ENCODE measurements around the gene TFPI2.
"Not testable (repeated sequence)": the region's sequence is repeated elsewhere in the genome, so short reads cannot be mapped to it uniquely, and the experiment has no call there.

Gene TFPI2

GRCh38 chr7:93890464-93891068 is at the start of gene TFPI2:
TFPI2 (minus strand) TSS chr7:93890753; CDS start chr7:93890678, 75 bp downstream.
- Mint-ChIP-seq H3K4me1 (ENCODE audit: low read depth) (peaks cover 7% of the 10 kb centered on the region), H3K4me3 (peak within 1 kb of the TSS; percentile 62), H3K36me3 (ENCODE audit: low read depth) (no peaks in the 10 kb centered on the region), H3K27ac (no peak within 1 kb of the TSS), H3K27me3 (ENCODE audit: low read depth) (peaks cover 50% of the 10 kb centered on the region), H3K9me3 (no peaks in the 10 kb centered on the region)
- peak; percentile 18 for DNase-seq (ENCODE audit: low spot score)

DNA sequence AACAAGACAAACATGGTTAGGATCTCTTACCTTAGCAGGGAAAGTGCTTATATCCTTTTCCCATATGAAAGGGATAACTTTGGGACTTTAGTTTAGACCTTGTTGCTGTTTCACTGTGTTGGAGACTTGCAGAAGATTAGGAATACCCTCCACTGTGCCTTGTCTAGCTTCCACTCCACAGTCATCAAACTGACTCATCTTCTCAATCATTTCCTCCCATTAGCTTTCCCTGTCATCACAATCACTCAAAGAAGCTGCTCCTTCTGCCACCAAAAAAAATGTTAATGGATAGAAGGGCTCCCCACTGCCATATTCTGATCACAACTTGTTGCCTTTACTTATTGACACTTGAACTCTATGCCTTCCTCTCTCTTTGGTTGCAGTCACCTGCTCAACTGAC is 47.7 kb upstream of the TFPI2 start:
- peaks cover 7% of the 10 kb centered on the region for H3K27me3 Mint-ChIP-seq (ENCODE audit: low read depth)
- no peak overlapping the region for H3K27ac Mint-ChIP-seq
- no peaks in the 10 kb centered on the region for H3K9me3 Mint-ChIP-seq
- H3K4me3 Mint-ChIP-seq: no peak overlapping the region
- H3K36me3 Mint-ChIP-seq (ENCODE audit: low read depth): no peaks in the 10 kb centered on the region
- DNase-seq (ENCODE audit: low spot score): no peak
- no peaks in the 10 kb centered on the region for H3K4me1 Mint-ChIP-seq (ENCODE audit: low read depth)

DNA sequence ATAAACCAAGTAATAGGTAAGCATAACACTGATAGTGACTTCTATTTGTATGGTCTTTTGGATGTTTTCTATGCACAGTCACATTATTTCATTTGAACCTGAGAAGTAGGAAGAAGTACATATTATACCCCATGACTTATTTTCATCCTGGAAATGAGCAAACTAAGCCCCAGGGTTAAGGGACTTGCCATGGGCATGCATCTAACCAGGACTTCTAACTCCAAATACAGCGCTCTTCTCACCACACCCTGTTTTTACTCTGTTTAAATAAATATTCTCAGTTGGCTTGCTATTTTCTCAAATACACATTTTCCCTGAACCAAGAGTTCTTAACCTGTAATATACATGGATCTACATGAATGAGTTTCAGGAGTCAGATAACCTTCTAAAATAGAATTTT is 47.3 kb upstream of the TFPI2 start:
- Mint-ChIP-seq H3K36me3 (ENCODE audit: low read depth) (no peaks in the 10 kb centered on the region), H3K4me1 (ENCODE audit: low read depth) (no peaks in the 10 kb centered on the region), H3K9me3 (no peaks in the 10 kb centered on the region), H3K4me3 (no peak overlapping the region), H3K27ac (no peak overlapping the region), H3K27me3 (ENCODE audit: low read depth) (peaks cover 7% of the 10 kb centered on the region)
- no peak for DNase-seq (ENCODE audit: low spot score)

- Mint-ChIP-seq H3K27ac (no peak overlapping the region), H3K9me3 (no peaks in the 10 kb centered on the region), H3K27me3 (ENCODE audit: low read depth) (peaks cover 12% of the 10 kb centered on the region), H3K4me1 (ENCODE audit: low read depth) (no peaks in the 10 kb centered on the region), H3K4me3 (no peak overlapping the region), H3K36me3 (ENCODE audit: low read depth) (no peaks in the 10 kb centered on the region)
- DNase-seq (ENCODE audit: low spot score): no peak
Measured at GRCh38 chr7:93935102-93935501, 44.5 kb upstream of the TFPI2 start.

- Mint-ChIP-seq H3K9me3 (no peaks in the 10 kb centered on the region), H3K4me3 (no peak overlapping the region), H3K27ac (no peak overlapping the region), H3K27me3 (ENCODE audit: low read depth) (peaks cover 8% of the 10 kb centered on the region), H3K36me3 (ENCODE audit: low read depth) (no peaks in the 10 kb centered on the region), H3K4me1 (ENCODE audit: low read depth) (no peaks in the 10 kb centered on the region)
- DNase-seq (ENCODE audit: low spot score): no peak
Measured at GRCh38 chr7:93933156-93933555, 42.6 kb upstream of the TFPI2 start.

- Mint-ChIP-seq H3K27me3 (ENCODE audit: low read depth) (peaks cover 5% of the 10 kb centered on the region), H3K9me3 (no peaks in the 10 kb centered on the region), H3K36me3 (ENCODE audit: low read depth) (no peaks in the 10 kb centered on the region), H3K27ac (no peak overlapping the region), H3K4me3 (no peak overlapping the region), H3K4me1 (ENCODE audit: low read depth) (no peaks in the 10 kb centered on the region)
- no peak for DNase-seq (ENCODE audit: low spot score)
Measured at GRCh38 chr7:93931655-93932054, 41.1 kb upstream of the TFPI2 start.

- no peak overlapping the region for H3K4me3 Mint-ChIP-seq
- no peaks in the 10 kb centered on the region for H3K36me3 Mint-ChIP-seq (ENCODE audit: low read depth)
- no peak for DNase-seq (ENCODE audit: low spot score)
Measured at GRCh38 chr7:93927585-93927984, 37.0 kb upstream of the TFPI2 start.

GRCh38 chr7:93926800-93927199 is 36.2 kb upstream of the TFPI2 start:
- H3K4me1 Mint-ChIP-seq (ENCODE audit: low read depth): no peaks in the 10 kb centered on the region

More at GRCh38 chr7:93927585-93927984, 37.0 kb upstream of the TFPI2 start:
- no peaks in the 10 kb centered on the region for H3K4me1 Mint-ChIP-seq (ENCODE audit: low read depth)
- no peaks in the 10 kb centered on the region for H3K9me3 Mint-ChIP-seq
- H3K27ac Mint-ChIP-seq: no peak overlapping the region
- peaks cover 22% of the 10 kb centered on the region for H3K27me3 Mint-ChIP-seq (ENCODE audit: low read depth)

DNA sequence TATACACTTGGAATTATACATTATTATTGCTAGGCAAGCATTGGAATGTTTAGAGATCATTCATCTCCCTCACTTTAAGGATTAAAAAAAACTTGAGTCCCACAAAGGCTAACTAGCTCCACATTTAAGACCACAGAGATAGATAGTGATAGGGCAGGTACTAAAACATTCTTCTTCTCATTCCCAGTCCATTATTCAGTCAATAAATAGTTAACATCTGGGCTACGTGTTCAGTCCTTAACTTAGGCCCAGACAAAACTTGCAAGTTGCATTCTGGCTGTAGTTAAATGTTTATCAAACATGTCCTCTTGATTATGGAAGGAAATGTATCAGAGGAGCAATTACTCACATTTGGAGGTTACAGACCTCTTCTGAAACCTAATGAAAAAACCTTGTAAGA is 33.4 kb upstream of the TFPI2 start:
- no peak for DNase-seq (ENCODE audit: low spot score)
- H3K4me3 Mint-ChIP-seq: no peak overlapping the region
- no peaks in the 10 kb centered on the region for H3K9me3 Mint-ChIP-seq

More at GRCh38 chr7:93926800-93927199, 36.2 kb upstream of the TFPI2 start:
- peaks cover 27% of the 10 kb centered on the region for H3K27me3 Mint-ChIP-seq (ENCODE audit: low read depth)
- no peak for DNase-seq (ENCODE audit: low spot score)
- no peak overlapping the region for H3K4me3 Mint-ChIP-seq
- H3K9me3 Mint-ChIP-seq: no peaks in the 10 kb centered on the region
- H3K27ac Mint-ChIP-seq: no peak overlapping the region
- no peaks in the 10 kb centered on the region for H3K36me3 Mint-ChIP-seq (ENCODE audit: low read depth)

DNA sequence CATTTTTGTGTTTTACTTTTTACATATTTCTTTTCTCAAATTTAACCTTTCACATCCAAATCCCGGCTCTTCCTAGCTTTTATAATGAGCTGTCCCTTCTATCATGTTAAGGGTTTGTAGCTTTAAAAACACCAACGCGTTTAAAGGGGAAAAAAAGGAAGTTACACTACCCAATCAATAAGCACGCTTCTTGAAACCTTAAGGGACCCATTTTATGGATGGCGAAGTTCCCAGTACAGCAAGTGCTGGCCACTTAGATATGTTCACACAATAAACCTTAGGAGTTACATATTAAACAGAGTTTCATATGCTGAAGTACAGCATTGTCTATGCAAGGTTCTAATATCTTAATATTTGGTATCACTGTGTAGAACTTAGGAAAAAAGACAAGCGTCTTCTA is 32.7 kb upstream of the TFPI2 start:
- H3K27me3 Mint-ChIP-seq (ENCODE audit: low read depth): peaks cover 37% of the 10 kb centered on the region
- no peak overlapping the region for H3K4me3 Mint-ChIP-seq

More for the DNA sequence above, 33.4 kb upstream of the TFPI2 start:
- no peaks in the 10 kb centered on the region for H3K4me1 Mint-ChIP-seq (ENCODE audit: low read depth)
- H3K27ac Mint-ChIP-seq: no peak overlapping the region
- H3K27me3 Mint-ChIP-seq (ENCODE audit: low read depth): peaks cover 37% of the 10 kb centered on the region
- H3K36me3 Mint-ChIP-seq (ENCODE audit: low read depth): no peaks in the 10 kb centered on the region

DNA sequence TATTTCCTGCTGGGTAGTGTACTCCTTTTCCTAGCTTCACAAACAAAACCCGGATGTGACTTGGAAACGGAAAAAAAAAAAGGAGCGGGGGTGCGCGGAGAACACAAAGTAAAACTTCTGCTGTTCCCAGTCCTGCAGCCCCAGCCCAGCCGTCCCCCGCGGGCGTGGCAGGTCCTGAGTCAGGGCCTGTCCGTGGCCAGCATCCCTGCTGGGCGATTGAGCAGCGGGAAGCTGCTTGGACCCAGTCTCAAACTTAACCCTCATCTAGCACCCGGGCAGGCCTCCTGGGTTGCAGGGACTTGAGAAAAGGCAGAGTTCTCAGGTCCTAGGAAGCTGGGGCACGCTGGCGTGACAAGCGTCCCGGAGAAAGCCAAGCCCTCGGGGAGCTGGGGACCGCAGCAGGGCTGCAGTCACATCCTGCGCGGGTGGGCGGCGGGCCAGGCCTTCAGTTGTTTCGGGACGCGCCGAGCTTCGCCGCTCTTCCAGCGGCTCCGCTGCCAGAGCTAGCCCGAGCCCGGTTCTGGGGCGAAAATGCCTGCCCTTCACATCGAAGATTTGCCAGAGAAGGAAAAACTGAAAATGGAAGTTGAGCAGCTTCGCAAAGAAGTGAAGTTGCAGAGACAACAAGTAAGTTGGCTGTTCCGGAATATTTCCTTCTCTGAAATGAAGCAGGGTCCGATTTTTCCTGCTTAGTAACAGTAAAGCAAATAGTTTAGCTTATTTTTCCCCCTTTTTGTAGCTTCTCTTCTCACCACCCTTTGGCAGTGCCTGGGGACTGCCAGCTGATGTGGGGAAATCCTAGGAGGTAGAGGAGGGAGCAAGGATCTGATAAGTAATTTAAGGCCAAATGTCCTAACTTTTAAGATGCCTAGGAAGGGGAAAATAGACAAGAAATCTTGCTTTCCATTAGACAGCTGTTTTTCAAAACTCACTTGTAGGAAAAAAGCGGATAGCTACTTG is 31.3 kb upstream of the TFPI2 start, which contains the start of gene GNG11:
Gene GNG11, plus strand, starts transcription at position 129 of the 960 bp plus-strand sequence. Its CDS starts 403 bp downstream, at position 532.
- Mint-ChIP-seq H3K27ac (no peak within 1 kb of the TSS), H3K4me1 (ENCODE audit: low read depth) (no peaks in the 10 kb centered on the region), H3K9me3 (no peaks in the 10 kb centered on the region), H3K4me3 (peak within 1 kb of the TSS; percentile 64), H3K27me3 (ENCODE audit: low read depth) (peaks cover 41% of the 10 kb centered on the region), H3K36me3 (ENCODE audit: low read depth) (no peaks in the 10 kb centered on the region)
- DNase-seq (ENCODE audit: low spot score): peak; percentile 22

More for the DNA sequence above, 32.7 kb upstream of the TFPI2 start:
- no peaks in the 10 kb centered on the region for H3K4me1 Mint-ChIP-seq (ENCODE audit: low read depth)
- no peak overlapping the region for H3K27ac Mint-ChIP-seq
- no peak for DNase-seq (ENCODE audit: low spot score)
- no peaks in the 10 kb centered on the region for H3K36me3 Mint-ChIP-seq (ENCODE audit: low read depth)
- H3K9me3 Mint-ChIP-seq: no peaks in the 10 kb centered on the region

DNA sequence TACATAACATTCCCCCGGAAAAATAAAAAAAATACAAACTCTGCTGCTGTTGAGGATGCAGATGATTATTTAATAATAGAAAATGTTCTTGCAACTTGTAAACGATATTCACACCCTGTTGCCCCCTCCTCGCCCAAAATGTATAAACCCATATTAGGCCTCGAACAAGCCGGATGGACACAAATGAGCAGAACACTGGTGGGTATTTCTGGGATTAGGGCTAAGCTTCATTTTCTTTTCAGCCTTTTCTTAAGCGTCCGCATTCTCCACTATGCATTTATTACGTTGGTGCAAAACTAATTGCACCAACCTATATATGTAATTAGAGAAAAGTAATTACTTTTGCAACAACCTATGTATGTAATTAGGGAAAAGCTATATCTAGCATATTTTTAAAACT is 30.6 kb upstream of the TFPI2 start:
- Mint-ChIP-seq H3K4me1 (ENCODE audit: low read depth) (no peaks in the 10 kb centered on the region), H3K27ac (no peak overlapping the region), H3K36me3 (ENCODE audit: low read depth) (no peaks in the 10 kb centered on the region), H3K9me3 (no peaks in the 10 kb centered on the region), H3K27me3 (ENCODE audit: low read depth) (peaks cover 42% of the 10 kb centered on the region), H3K4me3 (peak overlapping the region; percentile 64)
- no peak for DNase-seq (ENCODE audit: low spot score)

GRCh38 chr7:93920496-93921182 is 30.1 kb upstream of the TFPI2 start:
- Mint-ChIP-seq H3K9me3 (no peaks in the 10 kb centered on the region), H3K27me3 (ENCODE audit: low read depth) (peaks cover 42% of the 10 kb centered on the region), H3K4me1 (ENCODE audit: low read depth) (no peaks in the 10 kb centered on the region), H3K4me3 (no peak overlapping the region), H3K27ac (no peak overlapping the region), H3K36me3 (ENCODE audit: low read depth) (no peaks in the 10 kb centered on the region)
- DNase-seq (ENCODE audit: low spot score): no peak

GRCh38 chr7:93916315-93916714 is 25.8 kb upstream of the TFPI2 start:
- peaks cover 21% of the 10 kb centered on the region for H3K27me3 Mint-ChIP-seq (ENCODE audit: low read depth)
- not testable (repeated sequence) for DNase-seq (ENCODE audit: low spot score)

More at GRCh38 chr7:93916315-93916714, 25.8 kb upstream of the TFPI2 start:
- H3K4me1 Mint-ChIP-seq (ENCODE audit: low read depth); H3K4me3 Mint-ChIP-seq; H3K36me3 Mint-ChIP-seq (ENCODE audit: low read depth); H3K9me3 Mint-ChIP-seq; H3K27ac Mint-ChIP-seq: not testable (repeated sequence)
